Hair follicular keratinocyte (primary cell): ENCODE results near the gene ATP6V0E2. TPM values are rescaled to one million over a fixed set of nuclear protein-coding genes. Genes with fewer than 3 reads are reported as not detected.

ENCODE experiments used
- total RNA-seq: library from RNA; depleted of rRNA; stranded (reverse); fragments of >200 nt; gene quantifications from 2 replicates; pipeline ENCODE4 v1.2.3, GENCODE V29; 2015

Gene ATP6V0E2
- 1.7 and 2.7 TPM in 2 replicates for total RNA-seq

DNA sequence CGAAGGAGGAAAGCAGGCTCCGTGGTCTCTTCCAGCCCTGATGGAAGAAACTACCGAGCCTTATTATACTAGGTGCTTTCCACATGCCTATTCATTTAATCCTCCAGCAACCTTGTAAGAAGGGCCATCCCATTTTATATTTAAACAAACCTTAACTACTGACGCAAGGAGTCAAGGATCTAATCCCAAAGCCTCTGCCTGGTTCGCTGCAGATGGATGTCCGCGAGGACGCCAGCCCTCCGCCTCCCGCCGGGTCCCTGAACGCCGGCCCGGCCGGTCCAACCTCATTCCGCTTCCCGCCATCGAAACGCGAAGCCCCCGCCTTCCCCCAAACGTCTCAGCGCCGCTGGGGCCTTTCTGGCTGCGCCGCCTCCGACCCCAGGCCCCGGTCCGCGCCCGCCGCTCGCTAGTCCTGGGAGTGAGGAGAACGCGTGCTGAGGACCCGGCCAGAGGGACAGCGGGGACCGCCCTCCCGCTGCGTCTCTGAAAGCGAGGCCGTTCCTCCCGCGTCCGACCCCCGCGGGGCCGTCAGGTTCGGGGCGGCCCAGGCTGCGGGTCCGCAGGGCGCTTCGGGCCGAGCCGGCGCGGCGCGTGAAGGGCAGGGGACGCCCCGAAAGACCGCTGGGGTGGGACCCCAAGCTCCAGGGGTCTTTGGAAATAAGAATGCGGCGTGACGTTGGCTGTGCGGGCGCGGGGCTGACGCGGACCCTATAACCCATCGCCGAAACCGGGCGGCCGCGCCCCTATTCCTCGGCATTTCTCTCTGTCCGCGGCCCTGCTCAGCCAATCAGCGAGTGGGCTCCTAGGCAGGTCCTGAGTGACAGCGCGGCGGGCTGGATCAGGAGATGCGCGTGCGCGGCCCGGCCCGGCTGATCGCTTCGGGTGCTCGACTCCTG lies at the start of gene ATP6V0E2:
TSS of gene ATP6V0E2 (plus strand) at position 896 of the 896 bp plus-strand sequence. CDS start 97 bp downstream, outside the sequence.

DNA sequence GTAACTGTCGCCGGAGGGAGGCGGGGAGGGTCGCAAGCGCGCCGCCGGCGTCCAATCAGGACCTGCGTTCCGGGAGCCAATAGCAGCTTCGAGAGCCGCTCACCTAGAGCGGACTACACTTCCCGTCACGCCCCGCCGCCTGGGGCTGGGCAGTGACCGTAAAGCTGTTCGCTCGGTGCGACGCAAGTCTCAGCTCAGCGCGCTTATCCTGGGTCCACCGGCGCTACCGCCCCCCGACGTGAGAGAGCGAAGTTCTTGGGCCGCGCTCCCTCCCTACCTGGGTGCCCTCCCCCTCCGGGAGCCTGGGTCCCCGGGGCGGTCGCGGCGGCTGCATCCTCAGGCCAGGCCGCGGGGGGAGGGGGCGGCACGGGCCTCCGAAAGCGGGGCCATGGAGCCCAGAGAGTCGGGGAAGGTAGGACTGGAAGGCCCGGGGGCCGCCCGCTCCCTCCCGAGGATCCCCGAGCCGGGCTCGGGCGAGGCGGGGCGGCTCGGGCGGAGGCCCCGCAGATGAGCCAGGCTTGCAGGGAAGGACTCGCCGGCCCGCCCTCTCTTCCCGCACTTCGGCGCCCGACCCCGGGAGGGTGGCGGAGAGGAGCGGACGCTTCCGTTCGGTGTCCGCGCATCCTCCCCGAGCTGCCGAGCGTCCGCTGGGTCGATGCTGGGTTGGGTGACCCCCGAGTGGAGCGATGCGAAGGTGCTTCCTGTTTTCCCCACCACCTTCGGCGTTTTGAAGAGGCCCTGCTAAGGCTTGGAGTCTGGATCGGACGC lies 35.4 kb upstream of the ATP6V0E2 start, which contains the start of gene ZNF862:
TSS of gene ZNF862 (plus strand) at position 152 of the 768 bp plus-strand sequence. CDS start at position 389, 237 bp downstream.

Other genes starting within 250 kb of the ATP6V0E2 start
- 0.68 and 0.94 TPM in 2 replicates for gene ZNF467, start 100.4 kb upstream of the ATP6V0E2 start, total RNA-seq
- gene ZNF862, start 35.6 kb upstream of the ATP6V0E2 start, total RNA-seq = 1.0 and 6.5 TPM in 2 replicates